ENCODE data around the gene COL11A2. TPM values are rescaled to one million over a fixed set of nuclear protein-coding genes. Genes with fewer than 3 reads are reported as not detected.

Gene COL11A2
- polyA plus RNA-seq, 1 of the 3 experiments (the other 2 are of a cell fraction), result 0.99 TPM

DNA sequence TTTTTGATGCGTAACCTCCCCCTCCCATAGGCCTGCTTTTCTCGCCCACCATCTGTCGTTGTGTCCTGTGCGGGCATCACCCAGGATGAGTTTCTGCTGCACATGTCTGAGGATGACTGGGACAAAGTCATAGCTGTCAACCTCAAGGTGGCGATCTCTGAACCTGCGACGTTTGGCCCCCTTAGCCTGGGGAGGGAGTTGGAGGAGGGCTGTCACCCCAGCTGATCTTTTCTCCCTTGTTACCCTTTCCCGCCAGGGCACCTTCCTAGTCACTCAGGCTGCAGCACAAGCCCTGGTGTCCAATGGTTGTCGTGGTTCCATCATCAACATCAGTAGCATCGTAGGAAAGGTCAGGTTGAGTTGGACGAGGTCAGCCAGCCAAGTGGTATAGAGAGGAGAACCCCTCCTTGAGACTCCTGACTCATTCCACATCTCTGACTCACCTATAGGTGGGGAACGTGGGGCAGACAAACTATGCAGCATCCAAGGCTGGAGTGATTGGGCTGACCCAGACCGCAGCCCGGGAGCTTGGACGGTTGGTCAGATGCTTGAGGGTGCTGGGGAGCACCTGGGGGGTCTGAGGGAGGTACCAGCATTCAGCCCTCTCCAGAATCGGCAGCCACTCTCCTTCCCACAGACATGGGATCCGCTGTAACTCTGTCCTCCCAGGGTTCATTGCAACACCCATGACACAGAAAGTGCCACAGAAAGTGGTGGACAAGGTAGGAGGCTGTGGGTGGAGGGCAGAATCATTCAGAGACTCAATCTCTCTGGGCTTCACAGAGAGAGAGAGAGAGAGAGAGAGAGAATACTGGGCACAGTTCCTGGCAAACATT is 13.1 kb upstream of the COL11A2 start:
- ChIA-PET POLR2A (interaction anchor here (1.3 kb wide), 1 partner anchor 234 kb away, joined by 7 read pairs; no protein-coding TSS in a partner anchor), CTCF (interaction anchor here (1.0 to 2.4 kb wide), 4 partner anchors 9 to 43 kb away, joined by 3 to 16 read pairs (median 4); no protein-coding TSS in a partner anchor)
- H3K4me3 ChIP-seq (ENCODE audit: low read depth in 2 of 2, low read length in 1 of 2), result peak overlapping the region; percentile 78 to 90
- WGBS (ENCODE audit: low lambda C conversion rate), result 54% methylated on average over 15 of the region's 17 CpGs
- H3K9me3 ChIP-seq, result no peaks in the 10 kb centered on the region
- H4K20me1 ChIP-seq (ENCODE audit: insufficient read depth), result no peaks in the 10 kb centered on the region
- peaks cover 28 to 43% of the 10 kb centered on the region in 2 experiments for H3K4me1 ChIP-seq (ENCODE audit: control insufficient read depth in 1 of 2, insufficient read depth in 2 of 2, low read depth in 1 of 2, low read length in 1 of 2)
- TF ChIP-seq, protein P1, sequence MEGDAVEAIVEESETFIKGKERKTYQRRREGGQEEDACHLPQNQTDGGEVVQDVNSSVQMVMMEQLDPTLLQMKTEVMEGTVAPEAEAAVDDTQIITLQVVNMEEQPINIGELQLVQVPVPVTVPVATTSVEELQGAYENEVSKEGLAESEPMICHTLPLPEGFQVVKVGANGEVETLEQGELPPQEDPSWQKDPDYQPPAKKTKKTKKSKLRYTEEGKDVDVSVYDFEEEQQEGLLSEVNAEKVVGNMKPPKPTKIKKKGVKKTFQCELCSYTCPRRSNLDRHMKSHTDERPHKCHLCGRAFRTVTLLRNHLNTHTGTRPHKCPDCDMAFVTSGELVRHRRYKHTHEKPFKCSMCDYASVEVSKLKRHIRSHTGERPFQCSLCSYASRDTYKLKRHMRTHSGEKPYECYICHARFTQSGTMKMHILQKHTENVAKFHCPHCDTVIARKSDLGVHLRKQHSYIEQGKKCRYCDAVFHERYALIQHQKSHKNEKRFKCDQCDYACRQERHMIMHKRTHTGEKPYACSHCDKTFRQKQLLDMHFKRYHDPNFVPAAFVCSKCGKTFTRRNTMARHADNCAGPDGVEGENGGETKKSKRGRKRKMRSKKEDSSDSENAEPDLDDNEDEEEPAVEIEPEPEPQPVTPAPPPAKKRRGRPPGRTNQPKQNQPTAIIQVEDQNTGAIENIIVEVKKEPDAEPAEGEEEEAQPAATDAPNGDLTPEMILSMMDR (IDR thresholded peaks at IDR 0.05), result peak; percentile 33
- TF ChIP-seq, protein P2, sequence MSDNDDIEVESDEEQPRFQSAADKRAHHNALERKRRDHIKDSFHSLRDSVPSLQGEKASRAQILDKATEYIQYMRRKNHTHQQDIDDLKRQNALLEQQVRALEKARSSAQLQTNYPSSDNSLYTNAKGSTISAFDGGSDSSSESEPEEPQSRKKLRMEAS (IDR thresholded peaks at IDR 0.05; ENCODE audit: low read depth), result no peak
- peak overlapping the region; percentile 98 for H3K4me2 ChIP-seq
- peak overlapping the region; percentile 72; the same call in 1 of the 2 replicates for H3K9ac ChIP-seq
- H3K9me2 ChIP-seq, result no peaks in the 10 kb centered on the region
- peak overlapping the region in 1 of 2 experiments; percentile 43; a peak in 3 of 4 replicates for H3K27ac ChIP-seq (ENCODE audit: low read depth in 2 of 2, low read length in 1 of 2)
- peak; percentile 42 for DNase-seq
- H3K27me3 ChIP-seq (ENCODE audit: insufficient read depth), result no peaks in the 10 kb centered on the region
- H2AFZ ChIP-seq (ENCODE audit: low read depth), result no peak overlapping the region
- H3K79me2 ChIP-seq (ENCODE audit: insufficient read depth), result peaks cover 47% of the 10 kb centered on the region
- H3K36me3 ChIP-seq (replicated peaks in 1 of 2; ENCODE audit: control insufficient read depth in 1 of 2, insufficient read depth in 2 of 2, low read length in 1 of 2), result peaks cover 21 to 29% of the 10 kb centered on the region in 2 experiments
- peaks cover 21% of the 10 kb centered on the region for H3F3A ChIP-seq (replicated peaks; ENCODE audit: insufficient read depth)

DNA sequence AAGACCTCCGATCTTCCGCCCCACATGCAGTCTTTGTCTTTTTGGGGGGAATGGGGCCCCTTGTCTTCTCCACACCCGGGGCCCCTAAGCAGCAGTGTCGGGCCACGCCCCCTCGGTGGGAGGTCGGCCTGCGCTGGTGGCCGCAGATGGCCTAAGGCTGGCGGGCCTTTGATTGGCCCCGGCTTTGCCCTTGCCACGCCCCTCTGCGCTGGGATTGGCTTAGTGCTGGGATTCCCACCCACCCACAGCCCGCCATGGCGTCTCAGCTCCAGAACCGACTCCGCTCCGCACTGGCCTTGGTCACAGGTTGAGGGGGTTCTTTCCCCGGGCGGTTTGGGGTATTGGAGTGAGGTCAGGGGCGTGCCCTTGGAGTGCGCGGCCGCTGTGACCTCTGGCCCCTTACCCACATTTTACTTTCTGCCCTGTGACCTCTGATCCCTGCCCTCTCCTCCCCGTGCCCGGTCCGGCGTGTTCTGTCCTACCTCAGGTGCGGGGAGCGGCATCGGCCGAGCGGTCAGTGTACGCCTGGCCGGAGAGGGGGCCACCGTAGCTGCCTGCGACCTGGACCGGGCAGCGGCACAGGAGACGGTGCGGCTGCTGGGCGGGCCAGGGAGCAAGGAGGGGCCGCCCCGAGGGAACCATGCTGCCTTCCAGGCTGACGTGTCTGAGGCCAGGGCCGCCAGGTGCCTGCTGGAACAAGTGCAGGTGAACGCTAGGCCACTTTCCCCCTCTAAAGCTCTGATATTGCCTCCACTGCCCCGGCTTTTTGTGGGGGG is 12.3 kb upstream of the COL11A2 start, which contains the start of gene HSD17B8:
Gene HSD17B8, plus strand, starts transcription at position 241 of the 776 bp plus-strand sequence. Its CDS starts 14 bp downstream, at position 255.
- Histone ChIP-seq H3K4me3 (ENCODE audit: low read depth in 2 of 2, low read length in 1 of 2) (peak within 1 kb of the TSS; percentile 78 to 90), H3K9me3 (no peaks in the 10 kb centered on the region), H2AFZ (ENCODE audit: low read depth) (no peak within 1 kb of the TSS), H3K36me3 (replicated peaks in 1 of 2; ENCODE audit: control insufficient read depth in 1 of 2, insufficient read depth in 2 of 2, low read length in 1 of 2) (peaks cover 17 to 24% of the 10 kb centered on the region in 2 experiments), H3K4me2 (peak within 1 kb of the TSS; percentile 98), H3K4me1 (ENCODE audit: control insufficient read depth in 1 of 2, insufficient read depth in 2 of 2, low read depth in 1 of 2, low read length in 1 of 2) (peaks cover 28 to 40% of the 10 kb centered on the region in 2 experiments), H4K20me1 (ENCODE audit: insufficient read depth) (peaks cover under 1% of the 10 kb centered on the region; the same call in 1 of the 2 replicates), H3K27ac (ENCODE audit: low read depth in 2 of 2, low read length in 1 of 2) (peak within 1 kb of the TSS; percentile 43 to 69; a peak in 2 of 4 replicates), H3K79me2 (ENCODE audit: insufficient read depth) (peaks cover 55% of the 10 kb centered on the region), H3F3A (replicated peaks; ENCODE audit: insufficient read depth) (peaks cover 21% of the 10 kb centered on the region), H3K9me2 (no peaks in the 10 kb centered on the region), H3K27me3 (ENCODE audit: insufficient read depth) (no peaks in the 10 kb centered on the region), H3K9ac (peak within 1 kb of the TSS; percentile 72)
- DNase-seq, result peak; percentile 94
- ChIA-PET CTCF (interaction anchor here (1.0 to 2.4 kb wide), 5 partner anchors 8 to 189 kb away, joined by 3 to 16 read pairs (median 3); no protein-coding TSS in a partner anchor), POLR2A (interaction anchor here (1.0 to 1.3 kb wide), 2 partner anchors 44 to 233 kb away, joined by 5 to 7 read pairs; no protein-coding TSS in a partner anchor)
- 2% methylated on average over 18 of the region's 48 CpGs for WGBS (ENCODE audit: low lambda C conversion rate)
- TF ChIP-seq CHD2 (IDR thresholded peaks at IDR 0.05; ENCODE audit: low read length, partially characterized antibody) (no peak), RCOR1 (IDR thresholded peaks at IDR 0.05; ENCODE audit: low read length) (no peak), NFIC (IDR thresholded peaks at IDR 0.05; ENCODE audit: borderline replicate concordance) (no peak), EZH2phosphoT487 (IDR thresholded peaks at IDR 0.05; ENCODE audit: borderline replicate concordance, low read depth) (no peak), FOXM1 (IDR thresholded peaks at IDR 0.05; ENCODE audit: low read depth) (no peak), EP300 (IDR thresholded peaks at IDR 0.05; ENCODE audit: borderline replicate concordance in 1 of 2, low read depth in 1 of 2, low read length in 1 of 2) (no peak), TEAD4 (IDR thresholded peaks at IDR 0.05; ENCODE audit: borderline replicate concordance, insufficient read depth) (no peak), ELF1 (IDR thresholded peaks at IDR 0.05) (no peak), FOSL2 (IDR thresholded peaks at IDR 0.05; ENCODE audit: borderline replicate concordance, low read depth) (no peak), RXRA (IDR thresholded peaks at IDR 0.05; ENCODE audit: borderline replicate concordance, low read depth) (no peak), POLR2AphosphoS5 (IDR thresholded peaks at IDR 0.05; ENCODE audit: low read depth, low read length) (peak; percentile 84), MXI1 (IDR thresholded peaks at IDR 0.05; ENCODE audit: low read depth, low read length) (no peak), JUND (IDR thresholded peaks at IDR 0.05) (no peak)
- TF ChIP-seq, protein P3, sequence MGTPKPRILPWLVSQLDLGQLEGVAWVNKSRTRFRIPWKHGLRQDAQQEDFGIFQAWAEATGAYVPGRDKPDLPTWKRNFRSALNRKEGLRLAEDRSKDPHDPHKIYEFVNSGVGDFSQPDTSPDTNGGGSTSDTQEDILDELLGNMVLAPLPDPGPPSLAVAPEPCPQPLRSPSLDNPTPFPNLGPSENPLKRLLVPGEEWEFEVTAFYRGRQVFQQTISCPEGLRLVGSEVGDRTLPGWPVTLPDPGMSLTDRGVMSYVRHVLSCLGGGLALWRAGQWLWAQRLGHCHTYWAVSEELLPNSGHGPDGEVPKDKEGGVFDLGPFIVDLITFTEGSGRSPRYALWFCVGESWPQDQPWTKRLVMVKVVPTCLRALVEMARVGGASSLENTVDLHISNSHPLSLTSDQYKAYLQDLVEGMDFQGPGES (IDR thresholded peaks at IDR 0.05; ENCODE audit: low read depth, low read length), result 0 out of 2 replicates have a peak, but pooled peaks have one; percentile 37
- TF ChIP-seq, protein P1 (IDR thresholded peaks at IDR 0.05), result no peak
- TF ChIP-seq, protein P4, sequence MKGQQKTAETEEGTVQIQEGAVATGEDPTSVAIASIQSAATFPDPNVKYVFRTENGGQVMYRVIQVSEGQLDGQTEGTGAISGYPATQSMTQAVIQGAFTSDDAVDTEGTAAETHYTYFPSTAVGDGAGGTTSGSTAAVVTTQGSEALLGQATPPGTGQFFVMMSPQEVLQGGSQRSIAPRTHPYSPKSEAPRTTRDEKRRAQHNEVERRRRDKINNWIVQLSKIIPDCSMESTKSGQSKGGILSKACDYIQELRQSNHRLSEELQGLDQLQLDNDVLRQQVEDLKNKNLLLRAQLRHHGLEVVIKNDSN (IDR thresholded peaks at IDR 0.05; ENCODE audit: borderline replicate concordance, low read depth), result no peak

All from SK-N-SH (cell line).